GM21825 (cell line): ENCODE measurements around the gene KRT73.
"Not testable (repeated sequence)": the region's sequence is repeated elsewhere in the genome, so short reads cannot be mapped to it uniquely, and the experiment has no call there.

ENCODE experiments used
- ATAC-seq: cut with Tn5 transposase; IDR thresholded peaks from one replicate; pipeline ENCODE4 v1.9.1; 2021; ENCODE audit warnings: mild to moderate bottlenecking, moderate library complexity; ENCODE audit not compliant: unreplicated experiment

KRT73 gene

GRCh38 chr12:52603314-52603713, 15.0 kb downstream of the KRT73 start:
- no peak for ATAC-seq

GRCh38 chr12:52602552-52602951, 15.8 kb downstream of the KRT73 start:
- no peak for ATAC-seq

- ATAC-seq: no peak
These were observed 16.7 kb downstream of the KRT73 start for GRCh38 chr12:52601671-52602070.

GRCh38 chr12:52600941-52601481, 17.3 kb downstream of the KRT73 start, which contains the start of gene KRT72:
Gene KRT72, minus strand, starts transcription at chr12:52601463. Its CDS starts 11 bp downstream, at chr12:52601452.
- no peak for ATAC-seq

GRCh38 chr12:52600475-52600874, 17.9 kb downstream of the KRT73 start:
- ATAC-seq: no peak

- no peak for ATAC-seq
These were observed 18.3 kb downstream of the KRT73 start for GRCh38 chr12:52600071-52600470.

DNA sequence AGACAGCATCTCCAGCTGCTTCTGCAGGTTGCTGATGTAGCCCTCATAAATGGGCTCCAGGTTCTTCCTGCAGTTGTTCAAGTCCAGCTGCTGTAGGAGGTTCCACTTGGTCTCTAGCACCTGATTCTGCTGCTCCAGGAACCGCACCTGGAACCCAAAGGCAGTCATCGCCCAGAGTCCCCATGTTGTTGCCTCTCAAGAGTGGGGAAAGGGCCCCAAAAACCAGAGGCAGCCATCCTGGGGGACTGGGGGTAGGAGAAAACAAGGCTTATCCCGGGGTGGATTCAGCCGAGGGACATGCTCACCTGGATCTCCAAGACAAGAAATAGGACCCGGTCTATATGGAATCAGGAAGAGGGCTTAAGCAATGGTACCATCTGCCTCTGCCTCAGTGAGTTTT, 19.4 kb downstream of the KRT73 start:
- no peak for ATAC-seq

- ATAC-seq: not testable (repeated sequence)
These were observed 24.1 kb downstream of the KRT73 start for GRCh38 chr12:52594237-52594636.

- ATAC-seq: no peak
These were observed 26.8 kb downstream of the KRT73 start for GRCh38 chr12:52591521-52591920.

GRCh38 chr12:52590021-52590420, 28.3 kb downstream of the KRT73 start:
- no peak for ATAC-seq

DNA sequence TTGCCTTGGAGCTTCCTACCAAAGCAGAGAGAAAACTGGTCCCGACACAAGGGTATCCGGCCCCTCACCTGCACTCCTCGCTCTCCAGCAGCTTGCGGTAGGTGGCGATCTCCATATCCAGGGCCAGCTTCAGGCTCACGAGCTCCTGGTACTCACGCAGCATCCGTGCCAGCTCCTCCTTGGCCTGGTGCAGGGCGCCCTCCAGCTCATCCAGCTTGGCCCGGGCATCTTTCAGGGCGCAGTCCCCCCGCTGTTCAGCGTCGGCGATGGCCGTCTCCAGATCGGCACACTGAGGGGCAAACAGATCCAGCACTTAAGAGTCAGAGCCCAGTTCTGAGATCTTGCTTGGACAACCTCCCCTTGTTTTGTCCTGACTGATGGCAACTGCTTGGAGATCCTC, 30.8 kb downstream of the KRT73 start:
- ATAC-seq: no peak

- no peak for ATAC-seq
These were observed 32.4 kb downstream of the KRT73 start for GRCh38 chr12:52585946-52586345.

- ATAC-seq: no peak
These were observed 33.3 kb downstream of the KRT73 start for GRCh38 chr12:52585066-52585465.

DNA sequence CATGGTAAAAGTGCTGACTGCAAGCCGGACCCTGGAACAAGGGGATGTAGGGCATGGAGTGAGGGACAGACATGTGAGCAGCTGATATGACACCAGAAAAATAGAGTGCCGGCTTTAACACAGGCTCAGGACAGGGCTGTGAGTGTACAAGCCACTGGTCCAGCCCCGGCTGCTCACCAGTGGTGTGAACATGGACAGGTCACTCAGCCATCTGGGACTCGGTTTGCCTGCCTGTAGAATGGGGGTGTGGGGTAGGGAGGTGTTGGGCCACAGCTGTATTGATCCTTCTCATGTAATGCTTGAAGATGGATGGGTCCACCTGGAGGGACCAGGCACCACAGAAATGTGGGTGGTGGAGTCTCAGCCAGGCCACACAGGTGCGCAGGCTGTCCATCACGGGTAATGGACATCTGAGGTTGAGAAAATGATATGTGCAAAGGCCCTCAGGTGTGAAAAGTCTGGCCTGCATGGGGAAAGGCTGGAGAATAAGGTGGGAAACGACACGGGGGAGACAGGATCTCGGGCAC, 34.1 kb downstream of the KRT73 start:
- ATAC-seq: no peak

DNA sequence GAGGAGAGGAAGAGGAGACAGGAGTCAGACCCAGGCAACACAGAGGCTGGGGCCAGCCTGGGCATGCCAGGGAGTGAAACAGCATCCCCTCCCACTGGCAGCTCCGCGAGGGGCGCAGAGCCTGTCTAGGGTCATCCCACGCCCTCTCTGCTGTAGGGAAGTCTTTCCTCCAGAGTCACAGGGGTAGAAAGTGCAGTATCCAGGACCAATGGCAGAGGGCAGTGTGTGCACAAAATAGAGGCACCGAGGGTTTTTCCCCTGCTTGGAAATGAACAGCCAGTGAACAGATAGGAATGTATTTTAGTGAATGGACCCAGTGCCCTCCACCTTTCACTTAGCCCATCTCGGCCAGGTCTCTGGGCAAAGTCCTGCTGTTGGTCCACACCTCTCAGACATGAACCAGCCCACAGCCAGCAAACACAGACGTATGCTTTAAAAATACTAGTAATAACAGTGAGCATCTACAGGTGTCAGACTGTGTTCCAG, 35.3 kb downstream of the KRT73 start:
- ATAC-seq: no peak

DNA sequence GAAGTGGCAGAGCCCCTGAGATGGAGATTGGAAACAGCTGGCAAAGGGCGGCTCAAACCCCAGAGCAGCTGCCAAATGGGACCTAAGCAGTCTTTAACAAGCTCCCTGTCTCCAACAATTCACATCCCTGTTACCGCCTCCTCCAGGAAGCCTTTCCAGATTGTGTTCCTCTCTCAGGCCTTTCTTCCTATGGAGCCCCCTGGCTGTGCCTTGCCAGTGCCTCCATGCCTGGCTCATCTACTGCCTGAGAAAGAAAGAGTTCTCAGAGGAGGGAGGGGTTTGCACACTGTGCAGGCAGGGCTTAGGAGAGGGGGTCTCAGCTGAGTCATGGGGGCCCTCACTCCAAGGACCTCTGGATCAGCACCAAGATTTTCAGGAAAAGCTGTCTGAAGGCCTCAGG, 35.9 kb downstream of the KRT73 start:
- no peak for ATAC-seq

GRCh38 chr12:52581481-52581880, 36.9 kb downstream of the KRT73 start:
- no peak for ATAC-seq

DNA sequence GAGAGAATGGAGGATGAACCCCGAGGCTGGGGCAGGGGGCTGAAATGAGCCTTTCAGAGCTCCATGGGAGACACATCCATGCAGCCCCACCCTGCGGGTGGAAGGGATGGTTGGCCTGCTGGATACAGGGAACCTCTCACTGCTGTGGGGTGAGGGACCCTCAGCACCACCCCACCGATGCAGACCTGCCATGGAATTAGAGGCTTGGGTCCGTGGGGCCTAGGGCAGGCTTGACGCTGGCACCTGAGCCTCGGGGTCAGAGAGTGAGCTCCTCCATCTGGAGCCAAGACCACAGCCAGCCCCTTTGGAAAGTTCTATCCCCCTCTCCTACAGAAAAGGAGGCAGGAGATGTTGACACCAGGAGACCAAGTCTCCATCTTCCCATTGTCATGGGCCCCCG, 37.3 kb downstream of the KRT73 start:
- ATAC-seq: no peak

DNA sequence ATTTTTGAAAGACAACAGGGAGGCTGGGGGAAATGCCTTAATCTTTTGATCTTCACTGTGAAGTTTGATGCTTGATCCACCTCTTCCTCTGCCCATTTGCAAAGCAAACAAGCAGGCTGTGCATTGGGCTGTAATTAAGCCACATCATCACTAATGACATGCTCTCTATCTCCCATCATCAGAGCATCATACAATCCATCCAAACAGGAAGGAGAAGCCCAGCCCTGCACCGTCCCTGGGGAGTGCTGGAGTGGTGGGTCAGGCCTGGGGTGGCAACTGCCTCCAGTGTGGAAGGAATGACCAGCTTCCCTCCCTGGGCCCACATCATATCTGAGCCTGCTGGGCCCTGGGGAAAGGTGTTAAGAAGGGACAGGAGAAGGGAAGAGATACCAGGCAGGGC, 37.9 kb downstream of the KRT73 start:
- ATAC-seq: no peak

DNA sequence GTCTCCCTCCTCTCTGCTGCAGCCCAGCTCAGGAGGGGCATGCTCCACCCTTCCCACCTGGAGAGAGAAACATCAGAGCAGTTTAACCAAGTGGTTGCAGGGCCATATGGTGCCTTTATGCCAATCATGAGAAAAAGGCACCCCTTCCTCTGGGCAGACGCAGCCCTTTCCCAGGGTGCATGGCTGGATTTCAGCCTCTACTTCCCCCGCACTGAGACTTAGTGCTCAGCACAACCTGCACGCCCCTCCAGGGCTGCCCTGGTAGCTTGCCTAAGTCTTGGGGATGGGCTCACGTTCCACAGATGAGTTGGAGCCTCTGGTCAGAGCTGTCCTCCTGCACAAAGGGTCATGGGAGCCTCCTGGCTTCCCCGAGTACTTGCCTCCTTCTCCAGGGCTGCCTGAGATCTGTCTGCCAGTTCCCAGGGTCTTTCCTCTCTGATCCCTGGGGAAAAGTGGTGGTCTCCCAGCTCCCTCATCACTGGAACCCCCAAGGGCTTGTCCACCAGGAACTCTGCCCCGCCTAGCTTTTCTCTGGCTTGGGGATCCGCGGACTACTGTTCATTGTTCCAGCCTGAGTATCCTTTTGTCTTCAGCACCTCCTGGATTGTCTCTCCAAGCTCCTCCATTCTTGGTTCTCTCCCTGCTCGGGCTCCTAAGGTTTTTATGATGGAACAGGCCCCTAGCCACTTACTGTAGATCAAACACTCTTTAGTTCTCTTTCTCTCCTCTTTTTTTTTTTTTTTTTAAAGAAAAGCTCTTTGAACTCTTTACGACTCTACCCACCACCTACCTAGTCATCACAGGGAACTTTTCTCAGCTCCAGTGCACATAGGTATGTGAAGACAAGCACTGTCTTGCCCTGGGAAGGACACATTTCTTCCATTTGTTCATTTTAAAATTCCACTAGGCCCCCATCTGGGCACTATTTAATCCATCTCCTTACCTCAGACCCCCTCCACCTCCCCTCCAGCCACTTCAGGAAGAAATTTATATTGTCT, 38.6 kb downstream of the KRT73 start:
- ATAC-seq: no peak

DNA sequence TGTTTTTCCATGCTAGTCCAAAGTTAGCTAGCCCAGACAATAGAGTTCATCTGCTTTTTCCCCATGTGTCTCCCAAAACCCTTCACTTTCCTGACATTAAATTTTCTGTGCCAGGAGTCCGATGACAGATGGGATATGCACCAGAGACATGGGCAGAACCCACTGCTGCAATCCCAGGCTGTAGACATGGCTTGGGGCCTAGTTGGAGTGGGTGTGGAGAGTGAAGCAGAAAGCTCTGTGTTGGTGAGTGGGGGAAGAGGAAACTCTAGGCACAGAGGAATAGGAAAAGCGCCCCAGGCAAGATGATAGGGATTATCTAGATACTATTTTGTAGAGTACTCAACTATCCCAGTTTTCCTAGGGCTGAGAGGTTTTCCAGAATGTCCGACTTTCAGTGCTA, 39.9 kb downstream of the KRT73 start:
- no peak for ATAC-seq

DNA sequence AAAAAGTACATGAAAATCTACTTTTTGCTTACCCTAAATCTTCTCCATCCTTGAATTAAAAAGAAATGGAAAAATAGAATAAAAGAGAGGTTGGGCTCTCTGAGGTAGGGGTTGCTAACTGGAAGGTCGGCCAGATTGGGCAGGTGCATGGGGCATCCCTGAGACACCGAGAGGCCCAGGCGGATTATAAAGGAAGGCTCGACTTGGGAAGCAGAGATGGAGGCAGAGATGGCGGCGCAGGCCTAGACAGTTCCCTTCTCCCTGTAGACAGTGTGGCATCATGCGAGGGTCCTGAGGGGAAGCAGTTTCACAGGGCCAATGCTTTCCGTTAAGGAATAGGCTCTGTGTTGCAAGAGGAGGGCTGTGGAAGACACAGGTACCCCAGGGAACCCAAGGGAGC, 41.0 kb downstream of the KRT73 start:
- ATAC-seq: no peak
